OCI-LY7 (cell line): Measurements from ENCODE around the gene RAB3GAP2. TPM values are rescaled to one million over a fixed set of nuclear protein-coding genes. Genes with fewer than 3 reads are reported as not detected.
"Not testable (repeated sequence)": the region's sequence is repeated elsewhere in the genome, so short reads cannot be mapped to it uniquely, and the experiment has no call there.

Experiments used
- BruUV-seq: library from RNA; stranded (reverse); fragments of 400-500 nt; replicated peaks from 2 replicates; lab custom pipeline; 2021; lab: Mats Ljungman, UMichigan
- CTCF ChIA-PET: fragments of 300-600 bp; sonication (Branson Sonifier 250); formaldehyde crosslinking; loops from one replicate; lab custom pipeline; 2022; ENCODE audit warnings: antibody characterized with exemption; ENCODE audit not compliant: unreplicated experiment; lab: Charles Lee
- POLR2A ChIA-PET: fragments of 300-600 bp; sonication (Branson Sonifier 250); formaldehyde crosslinking; loops from one replicate; lab custom pipeline; 2022; ENCODE audit warnings: antibody characterized with exemption; lab: Charles Lee
- DNase-seq: peaks from one replicate; pipeline ENCODE4 v3.0.0-alpha.2; 2015; ENCODE audit warnings: low spot score
- H2AFZ ChIP-seq: fragments of 200-600 bp; sonication (generic), shearing (Covaris generic); 2 replicates; pipeline ENCODE4 v1.6.1; 2014; ENCODE audit warnings: mild to moderate bottlenecking, antibody characterized with exemption, low read length, moderate library complexity
- H3K27ac ChIP-seq: fragments of 200-600 bp; sonication (generic); 2 replicates; pipeline ENCODE4 v1.5.1; 2014; ENCODE audit warnings: mixed run types, low read depth, mild to moderate bottlenecking, moderate library complexity, low read length, inconsistent platforms; ENCODE audit not compliant: poor library complexity, severe bottlenecking
- H3K36me3 ChIP-seq: fragments of 200-600 bp; sonication (generic); 2 replicates; pipeline ENCODE4 v1.6.1; 2014; ENCODE audit warnings: mild to moderate bottlenecking, antibody characterized with exemption, low read length, moderate library complexity, mixed read lengths; ENCODE audit not compliant: insufficient read depth
- H3K4me1 ChIP-seq: fragments of 200-600 bp; sonication (generic); 2 replicates; pipeline ENCODE4 v1.5.1; 2014; ENCODE audit warnings: mild to moderate bottlenecking, low read length; ENCODE audit not compliant: insufficient read depth, poor library complexity, severe bottlenecking
- H3K4me2 ChIP-seq: fragments of 200-600 bp; sonication (generic); 2 replicates; pipeline ENCODE4 v1.6.1; 2014; ENCODE audit warnings: mild to moderate bottlenecking, low read length
- H3K4me3 ChIP-seq: fragments of 200-600 bp; sonication (generic); 2 replicates; pipeline ENCODE4 v1.5.1; 2014; ENCODE audit warnings: mild to moderate bottlenecking, low read depth, low read length; ENCODE audit not compliant: poor library complexity, severe bottlenecking
- H3K79me2 ChIP-seq: fragments of 200-600 bp; sonication (generic); 2 replicates; pipeline ENCODE4 v1.6.1; 2016; ENCODE audit warnings: low read depth, mild to moderate bottlenecking, low read length, moderate library complexity, mixed read lengths; ENCODE audit not compliant: insufficient read depth
- H3K9me2 ChIP-seq: fragments of 200-600 bp; sonication (generic); 2 replicates; pipeline ENCODE4 v1.6.1; 2016; ENCODE audit warnings: mild to moderate bottlenecking, low read length, mixed read lengths; ENCODE audit not compliant: insufficient read depth
- H3K9me3 ChIP-seq: fragments of 200-600 bp; sonication (generic); 2 replicates; pipeline ENCODE4 v1.6.1; 2014; ENCODE audit warnings: mild to moderate bottlenecking, mixed run types, low read length, mixed read lengths
- H4K20me1 ChIP-seq: fragments of 200-600 bp; sonication (generic); 2 replicates; pipeline ENCODE4 v1.6.1; 2014; ENCODE audit warnings: mild to moderate bottlenecking, antibody characterized with exemption, low read length, moderate library complexity, mixed read lengths; ENCODE audit not compliant: insufficient read depth
- EZH2phosphoT487 ChIP-seq: fragments of 200-600 bp; sonication (generic); IDR thresholded peaks from 2 replicates; pipeline ENCODE4 v1.6.1; 2018; ENCODE audit warnings: low read depth, borderline replicate concordance, mild to moderate bottlenecking, mixed run types, antibody characterized with exemption, low read length, moderate library complexity, mixed read lengths
- intact Hi-C: fragments of 100-400 bp; cut with micrococcal nuclease; formaldehyde crosslinking; loops from one replicate; pipeline ENCODE4 v1.10.0; 2022; ENCODE audit not compliant: unreplicated experiment
- total RNA-seq, 2 experiments: library from RNA; depleted of rRNA in 1 of 2; stranded (reverse); fragments of >200 nt in 1 of 2; shearing (Covaris generic) in 1 of 2; gene quantifications; 2 replicates each; pipeline ENCODE4 v1.2.3, GENCODE V29; 2014 to 2022
- TF ChIP-seq, protein P1 (sequence below): fragments of 200-600 bp; sonication (generic); conservative IDR thresholded peaks from 2 replicates; pipeline ENCODE4 v1.5.1; 2014; ENCODE audit warnings: mild to moderate bottlenecking, antibody characterized with exemption, low read length, moderate library complexity, mixed read lengths

Gene RAB3GAP2
- total RNA-seq, 2 experiments from 2014 or later: 16.9 to 41.1 TPM

DNA sequence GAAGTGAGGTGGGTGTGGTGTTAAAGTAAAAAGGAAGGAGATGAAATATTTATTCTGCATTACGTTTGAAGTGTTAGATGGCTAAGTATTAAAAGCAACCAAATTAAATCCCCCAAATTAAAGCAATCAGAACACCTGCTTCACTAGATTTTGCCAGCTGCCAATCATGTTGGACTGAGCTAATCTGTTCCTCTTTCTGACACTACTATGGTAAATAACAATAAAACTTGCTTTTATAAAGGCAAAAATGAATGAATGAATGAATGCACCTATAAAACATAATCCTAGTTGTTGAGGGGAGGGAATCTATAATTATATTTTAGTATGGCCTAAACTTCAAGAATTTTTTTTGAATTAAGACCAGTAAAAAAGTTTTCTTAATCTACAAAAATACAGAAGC is 51.0 kb downstream of the RAB3GAP2 start:
- Histone ChIP-seq H2AFZ (no peak overlapping the region), H3K27ac (no peak overlapping the region), H3K4me2 (no peak overlapping the region), H3K4me3 (no peak overlapping the region), H4K20me1 (no peaks in the 10 kb centered on the region), H3K4me1 (peaks cover 5% of the 10 kb centered on the region), H3K9me3 (no peaks in the 10 kb centered on the region), H3K9me2 (no peaks in the 10 kb centered on the region), H3K79me2 (peaks cover 14% of the 10 kb centered on the region; the same call in 1 of the 2 replicates), H3K36me3 (peaks cover 20% of the 10 kb centered on the region)
- intact Hi-C loops: loop anchor here (2.0 kb wide), 1 partner anchor 52 kb away; the partner anchor contains the start of gene RAB3GAP2
- DNase-seq: no peak
- POLR2A ChIA-PET: interaction anchor here (0.6 to 1.4 kb wide), 3 partner anchors 22 to 262 kb away, joined by 3 to 5 read pairs (median 3); no protein-coding TSS in a partner anchor
- no TSS peak for BruUV-seq
- no peak for TF ChIP-seq EZH2phosphoT487
- TF ChIP-seq, protein P1, sequence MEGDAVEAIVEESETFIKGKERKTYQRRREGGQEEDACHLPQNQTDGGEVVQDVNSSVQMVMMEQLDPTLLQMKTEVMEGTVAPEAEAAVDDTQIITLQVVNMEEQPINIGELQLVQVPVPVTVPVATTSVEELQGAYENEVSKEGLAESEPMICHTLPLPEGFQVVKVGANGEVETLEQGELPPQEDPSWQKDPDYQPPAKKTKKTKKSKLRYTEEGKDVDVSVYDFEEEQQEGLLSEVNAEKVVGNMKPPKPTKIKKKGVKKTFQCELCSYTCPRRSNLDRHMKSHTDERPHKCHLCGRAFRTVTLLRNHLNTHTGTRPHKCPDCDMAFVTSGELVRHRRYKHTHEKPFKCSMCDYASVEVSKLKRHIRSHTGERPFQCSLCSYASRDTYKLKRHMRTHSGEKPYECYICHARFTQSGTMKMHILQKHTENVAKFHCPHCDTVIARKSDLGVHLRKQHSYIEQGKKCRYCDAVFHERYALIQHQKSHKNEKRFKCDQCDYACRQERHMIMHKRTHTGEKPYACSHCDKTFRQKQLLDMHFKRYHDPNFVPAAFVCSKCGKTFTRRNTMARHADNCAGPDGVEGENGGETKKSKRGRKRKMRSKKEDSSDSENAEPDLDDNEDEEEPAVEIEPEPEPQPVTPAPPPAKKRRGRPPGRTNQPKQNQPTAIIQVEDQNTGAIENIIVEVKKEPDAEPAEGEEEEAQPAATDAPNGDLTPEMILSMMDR: no peak
- CTCF ChIA-PET: no interaction called here

DNA sequence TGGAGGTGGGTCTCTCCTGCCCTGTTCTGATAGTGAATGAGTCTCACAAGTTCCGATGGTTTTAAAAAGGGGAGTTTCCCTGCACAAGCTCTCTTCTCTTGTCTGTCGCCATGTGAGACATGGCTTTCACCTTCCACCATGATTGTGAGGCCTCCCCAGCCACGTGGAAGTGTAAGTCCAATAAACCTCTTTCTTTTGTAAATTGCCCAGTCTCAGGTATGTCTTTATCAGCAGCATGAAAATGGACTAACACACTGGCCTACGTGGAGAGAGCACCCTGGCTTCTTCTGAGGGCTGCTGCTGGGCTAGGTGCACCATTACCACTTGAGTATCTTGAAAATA is 51.6 kb downstream of the RAB3GAP2 start:
- H2AFZ ChIP-seq, H3K9me3 ChIP-seq, H3K4me3 ChIP-seq, H3K4me2 ChIP-seq, DNase-seq, BruUV-seq, H3K27ac ChIP-seq, CTCF ChIA-PET, H3K9me2 ChIP-seq, H4K20me1 ChIP-seq, H3K4me1 ChIP-seq: not testable (repeated sequence)
- H3K79me2 ChIP-seq: peaks cover 14% of the 10 kb centered on the region; the same call in 1 of the 2 replicates
- POLR2A ChIA-PET: interaction anchor here (1.1 kb wide), 1 partner anchor 26 kb away, joined by 5 read pairs; no protein-coding TSS in a partner anchor
- intact Hi-C loops: loop anchor here (2.0 kb wide), 1 partner anchor 52 kb away; the partner anchor contains the start of gene RAB3GAP2
- peaks cover 20% of the 10 kb centered on the region for H3K36me3 ChIP-seq

DNA sequence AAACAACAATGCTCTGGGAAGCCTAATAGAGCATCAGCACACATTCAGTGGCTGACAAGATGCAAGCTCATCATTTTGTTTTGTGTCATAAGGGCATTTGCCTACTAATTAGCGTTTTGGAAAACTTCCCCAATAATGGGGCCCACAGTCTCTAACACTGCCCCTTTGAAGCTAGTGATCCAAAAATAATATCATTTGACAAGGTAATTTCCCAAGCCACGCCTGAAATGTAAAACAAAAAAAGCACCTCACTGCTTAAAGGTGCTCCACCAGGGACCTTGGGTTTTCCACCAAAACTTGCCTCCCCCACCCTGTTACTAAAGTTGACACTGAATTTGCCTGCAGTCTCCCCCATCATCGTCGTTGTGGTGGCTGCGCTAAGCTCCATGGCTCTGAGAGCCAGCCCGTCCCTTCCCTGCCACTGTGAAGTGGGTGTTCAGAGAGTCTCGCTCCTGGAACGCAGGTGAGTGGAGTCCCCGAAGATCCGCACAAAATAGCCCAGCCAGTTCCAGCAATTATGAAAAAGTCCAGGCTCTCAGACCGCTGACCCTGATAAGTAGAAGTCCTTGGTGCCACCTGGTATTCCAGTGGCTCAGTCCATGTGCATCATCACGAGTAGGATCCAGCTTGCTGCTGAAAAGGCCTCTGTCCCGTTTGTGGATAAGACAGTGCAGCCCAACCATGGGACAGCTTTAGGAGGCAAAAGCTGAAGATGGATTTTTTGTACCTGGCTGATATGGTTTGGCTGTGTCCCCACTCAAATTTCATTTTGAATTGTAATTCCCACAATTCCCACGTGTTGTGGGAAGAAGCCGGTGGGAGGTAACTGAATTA is 52.2 kb downstream of the RAB3GAP2 start:
- Histone ChIP-seq H2AFZ (no peak overlapping the region), H3K4me1 (peaks cover 5% of the 10 kb centered on the region), H4K20me1 (no peaks in the 10 kb centered on the region), H3K9me3 (no peaks in the 10 kb centered on the region), H3K4me3 (no peak overlapping the region), H3K9me2 (no peaks in the 10 kb centered on the region), H3K4me2 (no peak overlapping the region), H3K27ac (no peak overlapping the region), H3K36me3 (peaks cover 21% of the 10 kb centered on the region), H3K79me2 (peaks cover 19% of the 10 kb centered on the region; the same call in 1 of the 2 replicates)
- CTCF ChIA-PET: interaction anchor here (0.7 kb wide), 1 partner anchor 52 kb away, joined by 3 read pairs; the partner anchor contains the start of gene RAB3GAP2
- no peak for DNase-seq
- BruUV-seq: no TSS peak
- POLR2A ChIA-PET: interaction anchor here (0.8 to 1.1 kb wide), 2 partner anchors 9 to 26 kb away, joined by 3 to 5 read pairs; no protein-coding TSS in a partner anchor
- no peak for TF ChIP-seq EZH2phosphoT487
- TF ChIP-seq, protein P1: no peak
- intact Hi-C loops: loop anchor here (2.0 kb wide), 1 partner anchor 53 kb away; the partner anchor contains the start of gene RAB3GAP2
